HCT116 (cell line): Measurements from ENCODE around the gene ATG14. TPM values are rescaled to one million over a fixed set of nuclear protein-coding genes. Genes with fewer than 3 reads are reported as not detected.

Source experiments
- ATAC-seq: fragments of 200-7000 bp; cut with Tn5 transposase; 2 replicates; pipeline ENCODE4 v1.9.1; 2020; ENCODE audit warnings: mild to moderate bottlenecking, moderate library complexity
- BruUV-seq: library from RNA; stranded (reverse); fragments of 400-500 nt; replicated peaks from 2 replicates; lab custom pipeline; 2021; lab: Mats Ljungman, UMichigan
- CTCF ChIA-PET: fragments of 300-600 bp; sonication (Branson Sonifier 250); formaldehyde crosslinking; loops from one replicate; lab custom pipeline; 2021; ENCODE audit warnings: antibody characterized with exemption; lab: Charles Lee
- POLR2A ChIA-PET: fragments of 300-600, 350-600 bp; sonication (Branson Sonifier 250); formaldehyde crosslinking; loops from one replicate; lab custom pipeline; 2021; ENCODE audit warnings: antibody characterized with exemption; lab: Charles Lee
- RAD21 ChIA-PET, 2 experiments: fragments of 300-600 bp; sonication (Branson Sonifier 250); formaldehyde crosslinking; loops; one replicate each; lab custom pipeline; 2023; ENCODE audit warnings: low total read pairs in 2 of 2; ENCODE audit not compliant: uncharacterized antibody in 2 of 2, unreplicated experiment in 2 of 2, low non-redundant PET in 1 of 2; lab: Charles Lee
- DNase-seq: peaks from one replicate; pipeline ENCODE4 v3.0.0-alpha.2; 2010; ENCODE audit warnings: low read depth, low spot score
- H2AFZ ChIP-seq: fragments of 200-600 bp; shearing (Covaris generic), sonication (generic); 2 replicates; pipeline ENCODE4 v1.6.1; 2017; ENCODE audit warnings: low read depth, mixed run types, mixed read lengths, antibody characterized with exemption, low read length; ENCODE audit not compliant: poor library complexity, severe bottlenecking
- H3K27ac ChIP-seq: 2 replicates; pipeline ENCODE4 v1.5.1; 2012; ENCODE audit warnings: low read depth, low read length
- H3K27me3 ChIP-seq: fragments of 200-600 bp; sonication (generic); 2 replicates; pipeline ENCODE4 v1.6.1; 2016; ENCODE audit warnings: mixed run types, low read length, mixed read lengths; ENCODE audit not compliant: insufficient read depth
- H3K36me3 ChIP-seq, 2 experiments: fragments of 200-500 bp in 1 of 2; fragments of 200-600 bp in 1 of 2; sonication (Bioruptor generic) in 1 of 2; sonication (generic) in 1 of 2; 2 replicates each; pipeline versions ENCODE4 v1.5.1 to v1.6.1; 2014 to 2016; ENCODE audit warnings: low read length in 2 of 2, inconsistent platforms in 1 of 2, mixed read lengths in 1 of 2, mixed run types in 1 of 2; ENCODE audit not compliant: insufficient read depth in 2 of 2, control insufficient read depth in 1 of 2
- H3K4me1 ChIP-seq, 2 experiments: fragments of 200-600 bp in 1 of 2; sonication (generic) in 1 of 2; 2 replicates each; pipeline versions ENCODE4 v1.5.1 to v1.6.1; 2012 to 2017; ENCODE audit warnings: low read length in 2 of 2, inconsistent platforms in 1 of 2, mild to moderate bottlenecking in 1 of 2, mixed read lengths in 1 of 2, mixed run types in 1 of 2, moderate library complexity in 1 of 2; ENCODE audit not compliant: insufficient read depth in 2 of 2, control insufficient read depth in 1 of 2
- H3K4me2 ChIP-seq: fragments of 200-600 bp; sonication (generic); 2 replicates; pipeline ENCODE4 v1.6.1; 2017; ENCODE audit warnings: mixed run types, low read length, mixed read lengths
- H3K4me3 ChIP-seq, 2 experiments: fragments of 200-600 bp in 1 of 2; sonication (generic) in 1 of 2; replicated peaks in 1 of 2; 2 replicates each; pipeline ENCODE4 v1.5.1; 2011 to 2016; ENCODE audit warnings: low read length in 2 of 2, control low read depth in 1 of 2, low read depth in 1 of 2, mild to moderate bottlenecking in 1 of 2, mixed read lengths in 1 of 2, mixed run types in 1 of 2
- H3K79me2 ChIP-seq: fragments of 200-600 bp; sonication (generic); 2 replicates; pipeline ENCODE4 v1.6.1; 2017; ENCODE audit warnings: mild to moderate bottlenecking, mixed run types, low read length, moderate library complexity, mixed read lengths; ENCODE audit not compliant: insufficient read depth
- H3K9ac ChIP-seq: fragments of 200-600 bp; sonication (generic); 2 replicates; pipeline ENCODE4 v1.6.1; 2016; ENCODE audit warnings: low read length, mixed read lengths
- H3K9me2 ChIP-seq: fragments of 200-600 bp; sonication (generic), shearing (Covaris generic); 2 replicates; pipeline ENCODE4 v1.6.1; 2017; ENCODE audit warnings: mixed run types, mild to moderate bottlenecking, moderate library complexity; ENCODE audit not compliant: insufficient read depth
- H3K9me3 ChIP-seq, 2 experiments: fragments of 200-500 bp in 1 of 2; fragments of 200-600 bp in 1 of 2; sonication (Bioruptor generic) in 1 of 2; sonication (generic) in 1 of 2; 2 replicates each; pipeline ENCODE4 v1.6.1; 2014 to 2017; ENCODE audit warnings: low read length in 2 of 2, mixed read lengths in 2 of 2, inconsistent platforms in 1 of 2, low read depth in 1 of 2, mild to moderate bottlenecking in 1 of 2, mixed run types in 1 of 2, moderate library complexity in 1 of 2; ENCODE audit not compliant: control insufficient read depth in 1 of 2, insufficient read depth in 1 of 2
- H4K20me1 ChIP-seq: fragments of 200-600 bp; sonication (generic), shearing (Covaris generic); 2 replicates; pipeline ENCODE4 v1.6.1; 2017; ENCODE audit warnings: mixed run types, mild to moderate bottlenecking, moderate library complexity; ENCODE audit not compliant: insufficient read depth
- ATF3 ChIP-seq: IDR thresholded peaks from 2 replicates; pipeline ENCODE4 v1.6.1; 2012
- CEBPB ChIP-seq: IDR thresholded peaks from 2 replicates; pipeline ENCODE4 v1.6.1; 2012; ENCODE audit warnings: low read depth
- CTCF ChIP-seq, 3 experiments: fragments of 200-600 bp in 1 of 3; sonication (generic) in 1 of 3; IDR thresholded peaks in 2 of 3; conservative IDR thresholded peaks in 1 of 3; 2 replicates each; pipeline ENCODE4 v1.5.1; 2012 to 2017; ENCODE audit warnings: low read depth in 2 of 3, low read length in 2 of 3, antibody characterized with exemption in 1 of 3, borderline replicate concordance in 1 of 3, control low read depth in 1 of 3, mild to moderate bottlenecking in 1 of 3, mixed read lengths in 1 of 3, mixed run types in 1 of 3, moderate library complexity in 1 of 3; ENCODE audit not compliant: insufficient read depth in 1 of 3
- EGR1 ChIP-seq: IDR thresholded peaks from 2 replicates; pipeline ENCODE4 v1.6.1; 2012; ENCODE audit warnings: low read depth
- ELF1 ChIP-seq: IDR thresholded peaks from 2 replicates; pipeline ENCODE4 v1.6.1; 2012; ENCODE audit warnings: low read depth, borderline replicate concordance
- EZH2 ChIP-seq: fragments of 200-600 bp; sonication (generic); IDR thresholded peaks from 2 replicates; pipeline ENCODE4 v1.6.1; 2017; ENCODE audit warnings: antibody characterized with exemption, mixed run types
- EZH2phosphoT487 ChIP-seq: fragments of 200-600 bp; IDR thresholded peaks from 2 replicates; pipeline ENCODE4 v1.6.1; 2018; ENCODE audit warnings: antibody characterized with exemption, borderline replicate concordance
- POLR2A ChIP-seq: IDR thresholded peaks from 2 replicates; pipeline ENCODE4 v1.7.0; 2011; ENCODE audit warnings: borderline replicate concordance; ENCODE audit not compliant: insufficient read depth, insufficient read length; ENCODE audit errors: extremely low read depth
- POLR2AphosphoS5 ChIP-seq: IDR thresholded peaks from 2 replicates; pipeline ENCODE4 v1.6.1; 2011; ENCODE audit warnings: mild to moderate bottlenecking, low read depth, low read length, moderate library complexity
- RAD21 ChIP-seq: IDR thresholded peaks from 2 replicates; pipeline ENCODE4 v1.6.1; 2012; ENCODE audit warnings: low read depth, mild to moderate bottlenecking
- SP1 ChIP-seq: IDR thresholded peaks from 2 replicates; pipeline ENCODE4 v1.6.1; 2012; ENCODE audit warnings: low read depth
- TCF7L2 ChIP-seq: IDR thresholded peaks from 2 replicates; pipeline ENCODE4 v1.7.0; 2011; ENCODE audit warnings: borderline replicate concordance, inconsistent platforms; ENCODE audit not compliant: insufficient read depth, insufficient read length; ENCODE audit errors: extremely low read depth
- YY1 ChIP-seq: IDR thresholded peaks from 2 replicates; pipeline ENCODE4 v1.6.1; 2011; ENCODE audit warnings: low read length, low read depth, moderate library complexity, mild to moderate bottlenecking; ENCODE audit not compliant: insufficient replicate concordance; ENCODE audit errors: extremely low read depth
- ZFX ChIP-seq: fragments of 450-650 bp; IDR thresholded peaks from 2 replicates; pipeline ENCODE4 v1.6.1; 2017
- intact Hi-C: fragments of 100-400 bp; cut with micrococcal nuclease; formaldehyde crosslinking; loops from 2 replicates; pipeline ENCODE4 v1.10.0; 2022
- total RNA-seq: library from RNA; stranded (reverse); gene quantifications from one replicate; pipeline ENCODE4 v1.2.1, GENCODE V29; 2021; ENCODE audit not compliant: unreplicated experiment
- TF ChIP-seq, protein P1 (sequence below): IDR thresholded peaks from 2 replicates; pipeline ENCODE4 v1.6.1; 2012

ATG14 gene
- total RNA-seq, 1 experiment from 2014 or later = 9.9 TPM

- no peak overlapping the region for H3K4me3 ChIP-seq
- no peak for DNase-seq
- no peak overlapping the region for H2AFZ ChIP-seq
- no peak for ATAC-seq
- no peak overlapping the region for H3K4me2 ChIP-seq
- no peak overlapping the region for H3K27ac ChIP-seq
- ChIA-PET POLR2A (no interaction called here), CTCF (no interaction called here), RAD21 (no interaction called here)
- no TSS peak for BruUV-seq
- intact Hi-C loops = no loop called here
- H3K79me2 ChIP-seq = peaks cover 40% of the 10 kb centered on the region; the same call in 1 of the 2 replicates
- H3K9me3 ChIP-seq = no peaks in the 10 kb centered on the region
- H4K20me1 ChIP-seq = no peaks in the 10 kb centered on the region
- TF ChIP-seq CEBPB = no peak
- TF ChIP-seq POLR2A = no peak
- H3K36me3 ChIP-seq = peaks cover 12 to 14% of the 10 kb centered on the region in 2 experiments; a peak in 3 of 4 replicates
- H3K9me2 ChIP-seq = no peaks in the 10 kb centered on the region
- no peaks in the 10 kb centered on the region for H3K4me1 ChIP-seq
- H3K27me3 ChIP-seq = no peaks in the 10 kb centered on the region
- no peak overlapping the region for H3K9ac ChIP-seq
Observed at GRCh38 chr14:55347748-55348147, 63.9 kb downstream of the ATG14 start.

DNA sequence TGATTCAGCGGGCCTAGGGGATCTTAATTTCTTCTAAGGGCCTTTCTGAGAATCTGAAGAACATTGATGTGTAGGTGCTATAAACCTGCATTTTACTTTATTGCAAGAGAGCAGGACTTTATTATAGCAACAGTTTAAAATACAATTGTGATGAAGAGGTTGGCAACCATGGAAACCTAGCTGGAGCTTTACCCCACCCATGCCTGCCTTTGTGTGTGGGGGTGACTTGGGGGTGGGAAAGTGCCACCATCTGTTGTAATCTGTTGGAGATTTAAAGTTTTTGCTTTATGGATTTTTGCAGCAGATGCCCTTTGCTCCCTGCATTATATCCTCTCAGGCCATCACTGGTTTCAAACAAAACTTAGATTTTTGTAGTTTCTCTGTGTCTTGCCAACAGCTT, 64.6 kb downstream of the ATG14 start:
- BruUV-seq = no TSS peak
- H2AFZ ChIP-seq = no peak overlapping the region
- DNase-seq (no peak), ATAC-seq (no peak)
- H3K9me2 ChIP-seq = no peaks in the 10 kb centered on the region
- ChIA-PET CTCF (no interaction called here), RAD21 (no interaction called here), POLR2A (no interaction called here)
- no peaks in the 10 kb centered on the region for H3K4me1 ChIP-seq
- no peak overlapping the region for H3K9ac ChIP-seq
- H3K27ac ChIP-seq = no peak overlapping the region
- H3K9me3 ChIP-seq = no peaks in the 10 kb centered on the region
- no peaks in the 10 kb centered on the region for H4K20me1 ChIP-seq
- TF ChIP-seq CEBPB (no peak), RAD21 (no peak), POLR2A (no peak), EGR1 (no peak), POLR2AphosphoS5 (no peak), TCF7L2 (no peak), ZFX (no peak), EZH2phosphoT487 (no peak), ELF1 (no peak), EZH2 (no peak), YY1 (no peak), CTCF (IDR thresholded peaks at IDR 0.05 in 2 of 3, conservative IDR thresholded peaks at IDR 0.05 in 1 of 3; ENCODE audit: borderline replicate concordance in 1 of 3, insufficient read depth in 1 of 3, low read depth in 2 of 3, low read length in 2 of 3) (no peak), ATF3 (no peak), SP1 (no peak)
- TF ChIP-seq, protein P1, sequence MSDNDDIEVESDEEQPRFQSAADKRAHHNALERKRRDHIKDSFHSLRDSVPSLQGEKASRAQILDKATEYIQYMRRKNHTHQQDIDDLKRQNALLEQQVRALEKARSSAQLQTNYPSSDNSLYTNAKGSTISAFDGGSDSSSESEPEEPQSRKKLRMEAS = no peak
- H3K4me2 ChIP-seq = no peak overlapping the region
- H3K27me3 ChIP-seq = no peaks in the 10 kb centered on the region
- H3K36me3 ChIP-seq = peaks cover 5 to 10% of the 10 kb centered on the region in 2 experiments; a peak in 2 of 4 replicates
- peaks cover 40% of the 10 kb centered on the region for H3K79me2 ChIP-seq
- H3K4me3 ChIP-seq = no peak overlapping the region
- intact Hi-C loops = no loop called here
